GM20431 (cell line): ENCODE results near the gene SACM1L.

ENCODE experiments used
- in situ Hi-C: fragments of 300-500 bp; cut with MseI, MboI; formaldehyde crosslinking; loops from one replicate; pipeline ENCODE4 v1.15.0; 2020; ENCODE audit warnings: low sequenced_read_pairs; ENCODE audit not compliant: unreplicated experiment

The SACM1L gene

DNA sequence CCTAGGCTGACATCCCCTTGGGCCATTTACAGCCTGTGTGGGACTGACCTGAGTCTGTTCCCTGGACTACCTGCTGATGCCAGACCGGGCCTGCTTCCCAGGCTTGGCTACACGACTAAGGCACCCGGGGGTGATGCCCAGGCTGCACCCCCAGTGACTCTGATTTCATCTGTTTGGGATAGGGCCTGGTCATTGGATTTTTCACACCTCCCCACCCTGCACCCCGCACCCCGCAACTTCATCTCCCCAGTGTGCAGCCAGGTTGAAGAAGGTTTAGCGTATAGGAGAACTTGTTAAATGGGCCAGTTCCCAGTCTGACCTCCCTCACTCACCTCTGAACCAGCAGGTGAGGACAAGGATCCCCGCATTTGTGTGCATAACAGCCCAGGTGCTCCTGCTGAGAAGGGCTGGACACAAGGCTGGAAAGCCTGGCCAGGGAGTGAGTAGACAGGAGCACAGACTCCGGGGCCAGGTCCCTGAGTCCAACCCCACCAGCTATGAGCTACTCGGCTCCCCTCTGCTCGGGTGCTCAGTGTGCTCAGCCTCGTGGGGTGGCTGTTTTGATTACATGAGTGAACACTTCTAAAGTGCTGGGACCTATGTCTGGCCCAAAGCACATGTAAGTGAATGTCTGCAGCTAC, 88.7 kb downstream of the SACM1L start:
- in situ Hi-C loops, result no loop called here

- in situ Hi-C loops, result no loop called here
Measured at GRCh38 chr3:45778761-45779201, 89.6 kb downstream of the SACM1L start.

DNA sequence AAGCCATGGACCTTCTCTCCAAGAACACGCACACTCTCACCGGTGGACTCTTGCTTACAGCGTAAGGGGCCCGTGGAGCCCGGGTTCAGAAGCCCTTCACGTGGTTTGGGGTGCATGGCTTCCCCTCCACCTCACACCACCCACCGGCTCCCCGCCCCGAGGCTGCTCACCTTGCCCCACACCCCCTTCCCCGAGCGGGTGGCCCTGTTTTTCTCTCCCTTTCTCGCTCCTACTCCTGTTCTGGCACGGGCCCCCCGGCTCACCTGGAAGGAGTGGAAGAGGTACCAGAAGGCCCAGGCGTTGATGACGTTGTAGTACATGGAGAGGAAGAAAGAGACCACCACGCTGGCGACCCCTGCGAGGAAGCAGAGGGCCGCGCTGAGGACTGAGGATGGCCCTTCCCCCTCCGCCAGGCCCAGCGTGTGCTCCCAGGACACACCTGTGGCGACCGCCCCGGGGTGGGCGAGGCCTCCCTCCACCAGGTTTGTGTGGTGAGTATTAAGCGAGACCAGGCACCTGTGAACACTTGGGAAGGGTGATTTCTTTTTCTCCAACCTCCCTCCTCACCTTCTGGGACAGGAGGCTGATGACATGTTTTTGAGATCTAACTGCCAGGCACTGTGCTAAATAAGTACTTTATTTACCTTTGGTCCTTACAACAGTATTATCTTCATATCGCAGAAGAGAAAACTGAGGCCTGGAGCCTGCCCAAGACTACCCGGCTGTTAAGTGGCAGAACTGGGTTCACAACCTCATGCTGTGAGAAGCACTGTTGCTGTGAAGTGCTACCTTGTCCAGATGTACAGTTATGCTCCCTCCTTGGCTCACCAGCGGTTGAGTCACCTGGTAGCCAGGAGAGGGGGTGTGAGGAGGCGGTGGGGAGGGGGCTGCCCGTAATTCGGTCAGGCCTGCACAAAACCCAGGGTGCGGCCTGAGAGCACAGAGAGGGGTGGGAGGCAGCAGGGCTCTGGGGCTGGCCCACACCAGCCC, 90.8 kb downstream of the SACM1L start:
- in situ Hi-C loops, result no loop called here

- in situ Hi-C loops, result no loop called here
Measured at GRCh38 chr3:45781271-45781670, 92.1 kb downstream of the SACM1L start.

DNA sequence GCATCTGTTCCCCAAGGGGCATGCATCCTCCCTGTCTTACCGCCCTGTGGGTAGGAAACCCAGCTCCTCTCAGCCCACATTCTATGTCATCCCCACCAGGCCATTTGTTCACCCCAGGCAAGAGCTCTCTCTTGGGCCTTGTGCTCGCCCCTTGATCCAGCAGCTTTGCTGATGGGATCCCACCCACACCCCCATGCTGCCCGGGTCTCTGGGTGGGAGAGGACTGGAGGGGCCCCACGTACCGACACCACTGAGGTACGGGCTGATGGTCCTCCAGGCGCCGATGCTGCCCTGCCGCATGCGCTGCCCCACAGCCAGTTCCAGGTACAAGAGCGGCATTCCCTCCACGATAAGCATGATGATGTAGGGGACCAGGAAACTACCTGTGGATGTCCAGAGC, 92.6 kb downstream of the SACM1L start:
- in situ Hi-C loops, result no loop called here

GRCh38 chr3:45782381-45782780, 93.2 kb downstream of the SACM1L start:
- in situ Hi-C loops, result no loop called here

- in situ Hi-C loops, result no loop called here
Measured at GRCh38 chr3:45783667-45784066, 94.5 kb downstream of the SACM1L start.

- in situ Hi-C loops, result no loop called here
Measured at GRCh38 chr3:45785605-45786150, 96.5 kb downstream of the SACM1L start.

- in situ Hi-C loops, result no loop called here
Measured at GRCh38 chr3:45786801-45787495, 97.8 kb downstream of the SACM1L start.

DNA sequence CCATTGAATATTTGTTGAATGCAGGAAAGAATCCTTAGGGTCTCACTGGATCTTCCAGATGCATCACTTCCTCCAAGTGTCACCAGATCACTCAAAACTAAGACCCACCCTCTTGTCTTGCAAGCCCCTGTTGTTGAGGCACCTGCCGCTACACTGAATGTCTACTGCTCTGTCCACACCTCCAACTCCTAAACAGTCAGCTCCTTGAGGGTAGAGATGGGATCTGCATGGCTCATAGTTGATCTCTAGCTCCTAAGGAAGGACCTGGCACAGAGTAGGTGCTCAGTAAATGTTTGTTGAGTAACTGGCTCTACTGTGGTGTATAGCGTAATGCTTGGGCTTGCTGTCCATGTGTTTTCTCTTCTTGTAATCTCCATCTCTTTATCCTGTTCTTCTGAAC, 98.4 kb downstream of the SACM1L start:
- in situ Hi-C loops, result no loop called here

GRCh38 chr3:45789235-45789812, 100.1 kb downstream of the SACM1L start:
- in situ Hi-C loops, result no loop called here

- in situ Hi-C loops, result no loop called here
Measured at GRCh38 chr3:45790596-45790995, 101.4 kb downstream of the SACM1L start.

- in situ Hi-C loops, result no loop called here
Measured at GRCh38 chr3:45792036-45792435, 102.8 kb downstream of the SACM1L start.

GRCh38 chr3:45792516-45793172, 103.4 kb downstream of the SACM1L start:
- in situ Hi-C loops, result no loop called here

DNA sequence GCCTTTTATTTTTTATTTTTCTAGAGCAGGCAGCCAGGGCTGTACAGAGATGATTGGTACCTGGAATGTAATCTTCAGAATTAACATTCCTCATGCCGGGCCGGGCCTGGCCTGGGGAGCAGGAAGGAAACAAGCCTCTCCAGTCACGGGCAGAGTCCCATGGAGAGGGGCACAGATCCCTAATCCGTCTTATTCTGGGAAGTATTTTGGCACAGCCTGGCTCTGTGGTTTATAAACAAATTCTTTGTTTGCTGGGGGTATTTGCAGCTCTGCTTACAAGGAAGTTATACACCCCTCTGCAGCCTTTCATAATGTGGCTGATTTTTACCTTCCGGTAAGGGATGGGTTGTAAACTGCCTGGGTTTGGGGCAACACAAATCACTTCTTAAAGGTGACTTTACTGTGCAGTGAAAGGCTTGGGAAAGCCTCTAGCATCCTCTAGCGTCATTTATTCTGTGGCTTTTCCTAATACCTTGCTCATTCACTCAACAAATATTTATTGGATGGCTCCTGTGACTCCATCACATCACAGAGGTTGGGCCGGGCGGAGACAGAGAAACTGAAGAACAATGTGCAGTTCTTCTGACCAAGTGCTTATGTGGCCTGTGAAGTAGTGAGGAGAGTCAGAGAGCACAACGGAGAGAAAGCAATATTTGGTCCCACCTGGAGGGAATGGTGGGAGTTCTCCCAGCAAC, 104.4 kb downstream of the SACM1L start:
- in situ Hi-C loops, result no loop called here

GRCh38 chr3:45794177-45794560, 105.0 kb downstream of the SACM1L start:
- in situ Hi-C loops, result no loop called here

GRCh38 chr3:45794660-45795059, 105.5 kb downstream of the SACM1L start:
- in situ Hi-C loops, result no loop called here
